CD4-positive, alpha-beta T cell (primary cell): ENCODE data around the gene PLXND1. TPM values are rescaled to one million over a fixed set of nuclear protein-coding genes. Genes with fewer than 3 reads are reported as not detected.

Experiments
- ATAC-seq: fragments of 200-7000 bp; cut with Tn5 transposase; one replicate; pipeline ENCODE4 v1.10.0; 2022; ENCODE audit warnings: mild to moderate bottlenecking; ENCODE audit not compliant: poor library complexity
- CTCF ChIA-PET: fragments of 350-600 bp; sonication (Branson Sonifier 250); formaldehyde crosslinking; loops from one replicate; lab custom pipeline; 2021; ENCODE audit warnings: antibody characterized with exemption, inconsistent platforms; lab: Charles Lee
- POLR2A ChIA-PET: fragments of 350-600 bp; sonication (Branson Sonifier 250); formaldehyde crosslinking; loops from one replicate; lab custom pipeline; 2021; ENCODE audit warnings: antibody characterized with exemption, inconsistent platforms; lab: Charles Lee
- DNase-seq, 14 experiments: peaks; one replicate each; pipeline ENCODE4 v3.0.0-alpha.2; 2013 to 2020; ENCODE audit warnings: mixed read lengths in 2 of 14
- H3K27ac ChIP-seq, 2 donors: one replicate each; pipeline versions ENCODE4 v1.5.1 to v1.7.0; 2013; ENCODE audit warnings: low read length in 2 of 2, low read depth in 1 of 2, mild to moderate bottlenecking in 1 of 2
- H3K27me3 ChIP-seq, 2 experiments: 1 replicate in 1 of 2; 2 replicates in 1 of 2; pipeline versions ENCODE4 v1.6.1 to v1.7.0; 2013; ENCODE audit warnings: low read length in 2 of 2, control low read depth in 1 of 2, mild to moderate bottlenecking in 1 of 2, moderate library complexity in 1 of 2; ENCODE audit not compliant: insufficient read depth in 2 of 2, control insufficient read depth in 1 of 2
- H3K36me3 ChIP-seq: one replicate; pipeline ENCODE4 v1.6.1; 2013; ENCODE audit warnings: low read length, control low read depth; ENCODE audit not compliant: insufficient read depth
- H3K4me1 ChIP-seq: one replicate; pipeline ENCODE4 v1.6.1; 2013; ENCODE audit warnings: low read length, control low read depth; ENCODE audit not compliant: insufficient read depth
- H3K4me3 ChIP-seq: one replicate; pipeline ENCODE4 v1.5.1; 2013; ENCODE audit warnings: mild to moderate bottlenecking, low read length, moderate library complexity
- H3K9me3 ChIP-seq, 2 experiments: 1 replicate in 1 of 2; 2 replicates in 1 of 2; pipeline versions ENCODE4 v1.6.1 to v1.7.0; 2013; ENCODE audit warnings: low read length in 2 of 2, mild to moderate bottlenecking in 2 of 2, control low read depth in 1 of 2, moderate library complexity in 1 of 2; ENCODE audit not compliant: control insufficient read depth in 1 of 2, insufficient read depth in 1 of 2
- H3K27ac Mint-ChIP-seq: one replicate; pipeline ENCODE4 v1.8.0; 2020; ENCODE audit warnings: mixed read lengths
- H3K27me3 Mint-ChIP-seq: one replicate; pipeline ENCODE4 v1.8.0; 2021; ENCODE audit warnings: mixed read lengths
- H3K36me3 Mint-ChIP-seq: one replicate; pipeline ENCODE4 v1.8.0; 2021; ENCODE audit warnings: low read depth, mixed read lengths
- H3K4me1 Mint-ChIP-seq: one replicate; pipeline ENCODE4 v1.8.0; 2021; ENCODE audit warnings: low read depth, mixed read lengths
- H3K4me3 Mint-ChIP-seq: one replicate; pipeline ENCODE4 v1.8.0; 2020; ENCODE audit warnings: mild to moderate bottlenecking, mixed read lengths
- H3K9me3 Mint-ChIP-seq: one replicate; pipeline ENCODE4 v1.8.0; 2020; ENCODE audit warnings: mixed read lengths
- intact Hi-C, 2 experiments: fragments of 100-400 bp; cut with DNase I in 1 of 2; cut with micrococcal nuclease in 1 of 2; formaldehyde crosslinking; loops; one replicate each; pipeline versions ENCODE4 v1.15.1 to v1.9.0; 2023 to 2025; cut with DNase I, micrococcal nuclease
- total RNA-seq, 174 experiments: library from RNA in 2 of 174; stranded (reverse) in 2 of 174; gene quantifications; one replicate each; pipeline ENCODE4 v1.2.3 and lab custom pipeline; 2021 to 2026
- TF ChIP-seq, protein P1 (sequence below): fragments of 200-600 bp; IDR thresholded peaks from one replicate; pipeline ENCODE4 v1.8.0; 2022; ENCODE audit warnings: antibody characterized with exemption, mild to moderate bottlenecking

PLXND1 gene
- total RNA-seq, 2 experiments from 2014 or later: 61.7 to 62.5 TPM

DNA sequence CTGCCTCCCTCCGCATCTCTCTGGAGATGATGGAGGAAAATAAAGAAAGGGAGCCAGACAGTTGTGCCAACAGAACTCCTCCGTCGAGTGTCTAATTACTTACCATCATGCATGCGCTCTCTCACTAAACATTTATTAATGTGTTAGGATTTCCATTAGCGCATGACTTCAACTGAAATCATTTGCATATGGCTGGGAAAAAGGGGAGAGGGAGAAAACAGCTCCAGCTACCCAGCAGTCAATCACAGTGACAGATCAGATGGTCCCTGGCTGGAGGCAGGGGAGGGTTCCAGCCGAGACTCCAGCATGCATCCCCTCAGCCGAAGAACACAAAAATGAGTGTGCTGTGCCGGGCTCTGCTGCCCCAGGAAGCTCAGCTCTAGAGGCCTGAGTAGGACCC is 84.9 kb downstream of the PLXND1 start:
- no peaks in the 10 kb centered on the region for H3K36me3 ChIP-seq
- H3K4me3 ChIP-seq: no peak overlapping the region
- Mint-ChIP-seq H3K27ac (no peak overlapping the region), H3K4me3 (no peak overlapping the region), H3K4me1 (no peaks in the 10 kb centered on the region), H3K36me3 (peaks cover 2% of the 10 kb centered on the region), H3K9me3 (no peaks in the 10 kb centered on the region), H3K27me3 (no peaks in the 10 kb centered on the region)
- CTCF ChIA-PET: no interaction called here
- intact Hi-C loops: no loop called here
- ATAC-seq (no peak), DNase-seq (no peak)
- no peak overlapping the region for H3K27ac ChIP-seq
- no peaks in the 10 kb centered on the region for H3K27me3 ChIP-seq
- no peaks in the 10 kb centered on the region for H3K4me1 ChIP-seq
- peaks cover 0 to 4% of the 10 kb centered on the region in 2 experiments for H3K9me3 ChIP-seq
- TF ChIP-seq, protein P1, sequence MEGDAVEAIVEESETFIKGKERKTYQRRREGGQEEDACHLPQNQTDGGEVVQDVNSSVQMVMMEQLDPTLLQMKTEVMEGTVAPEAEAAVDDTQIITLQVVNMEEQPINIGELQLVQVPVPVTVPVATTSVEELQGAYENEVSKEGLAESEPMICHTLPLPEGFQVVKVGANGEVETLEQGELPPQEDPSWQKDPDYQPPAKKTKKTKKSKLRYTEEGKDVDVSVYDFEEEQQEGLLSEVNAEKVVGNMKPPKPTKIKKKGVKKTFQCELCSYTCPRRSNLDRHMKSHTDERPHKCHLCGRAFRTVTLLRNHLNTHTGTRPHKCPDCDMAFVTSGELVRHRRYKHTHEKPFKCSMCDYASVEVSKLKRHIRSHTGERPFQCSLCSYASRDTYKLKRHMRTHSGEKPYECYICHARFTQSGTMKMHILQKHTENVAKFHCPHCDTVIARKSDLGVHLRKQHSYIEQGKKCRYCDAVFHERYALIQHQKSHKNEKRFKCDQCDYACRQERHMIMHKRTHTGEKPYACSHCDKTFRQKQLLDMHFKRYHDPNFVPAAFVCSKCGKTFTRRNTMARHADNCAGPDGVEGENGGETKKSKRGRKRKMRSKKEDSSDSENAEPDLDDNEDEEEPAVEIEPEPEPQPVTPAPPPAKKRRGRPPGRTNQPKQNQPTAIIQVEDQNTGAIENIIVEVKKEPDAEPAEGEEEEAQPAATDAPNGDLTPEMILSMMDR: no peak
- POLR2A ChIA-PET: no interaction called here

DNA sequence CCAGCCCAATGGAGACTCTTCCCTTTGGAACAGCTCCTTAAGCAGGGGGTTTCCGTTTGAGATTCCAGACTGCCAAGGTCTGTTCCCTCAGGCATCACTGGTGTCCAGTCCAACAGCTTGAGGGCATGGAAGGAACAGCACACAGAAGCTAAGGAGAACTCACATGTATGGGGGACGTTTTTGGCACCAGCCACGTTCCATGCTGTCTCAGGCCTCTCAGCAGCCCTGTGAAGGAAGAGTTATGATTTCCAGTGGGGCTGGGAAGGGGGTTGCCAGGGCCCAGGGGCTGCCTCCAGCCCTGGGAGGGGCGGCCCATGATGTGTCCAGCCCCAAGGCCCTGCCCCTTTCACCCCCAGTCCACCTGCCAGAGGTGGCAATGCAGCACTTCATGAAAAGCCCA is 85.5 kb downstream of the PLXND1 start:
- Mint-ChIP-seq H3K27ac (no peak overlapping the region), H3K4me1 (no peaks in the 10 kb centered on the region), H3K9me3 (no peaks in the 10 kb centered on the region), H3K4me3 (no peak overlapping the region), H3K27me3 (no peaks in the 10 kb centered on the region), H3K36me3 (peaks cover 4% of the 10 kb centered on the region)
- ATAC-seq (no peak), DNase-seq (no peak)
- ChIA-PET CTCF (no interaction called here), POLR2A (no interaction called here)
- TF ChIP-seq, protein P1: no peak
- intact Hi-C loops: no loop called here
- H3K4me3 ChIP-seq: no peak overlapping the region
- no peak overlapping the region for H3K27ac ChIP-seq
- H3K36me3 ChIP-seq: no peaks in the 10 kb centered on the region
- peaks cover 0 to 4% of the 10 kb centered on the region in 2 experiments for H3K9me3 ChIP-seq
- no peaks in the 10 kb centered on the region for H3K27me3 ChIP-seq
- H3K4me1 ChIP-seq: no peaks in the 10 kb centered on the region

DNA sequence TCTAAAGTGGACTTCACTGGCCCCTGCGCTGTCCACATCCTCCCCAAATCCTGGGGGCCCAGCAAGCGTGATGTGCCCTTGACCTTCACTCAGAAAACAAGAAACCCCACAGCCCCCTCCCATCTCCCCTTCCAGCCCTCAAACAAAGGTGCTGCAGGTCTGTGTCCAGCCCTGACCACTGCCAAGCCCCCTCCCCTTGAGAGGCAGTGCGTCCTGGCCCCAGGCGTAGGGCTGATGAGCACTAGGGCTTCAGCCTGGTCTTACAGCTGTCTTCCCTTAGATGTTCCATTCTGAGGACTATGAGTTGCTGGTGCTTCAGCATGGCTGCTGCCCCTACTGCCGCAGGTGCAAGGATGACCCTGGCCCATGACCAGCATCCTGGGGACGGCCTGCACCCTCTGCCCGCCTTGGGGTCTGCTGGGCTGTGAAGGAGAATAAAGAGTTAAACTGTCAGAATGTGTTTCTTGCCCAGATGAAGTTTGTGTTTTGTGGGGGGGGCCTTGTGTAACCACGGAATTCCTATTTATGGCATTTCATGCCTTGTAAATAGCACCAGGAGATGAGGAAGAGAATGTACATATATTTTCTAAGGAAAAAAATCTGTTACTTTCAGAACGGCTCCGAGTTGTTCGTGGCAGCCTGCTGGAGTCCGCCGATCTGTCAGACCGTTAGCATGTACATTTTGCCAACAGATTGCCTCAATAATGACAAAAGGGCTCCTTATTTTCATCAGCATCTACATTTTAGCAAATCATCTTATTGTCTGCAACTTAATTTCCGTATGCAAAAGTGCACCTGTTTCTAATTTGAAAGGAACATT is 86.4 kb downstream of the PLXND1 start:
- ATAC-seq: no peak
- Mint-ChIP-seq H3K9me3 (no peaks in the 10 kb centered on the region), H3K4me1 (no peaks in the 10 kb centered on the region), H3K27ac (no peak overlapping the region), H3K27me3 (no peaks in the 10 kb centered on the region), H3K36me3 (peaks cover 4% of the 10 kb centered on the region), H3K4me3 (no peak overlapping the region)
- Histone ChIP-seq H3K36me3 (no peaks in the 10 kb centered on the region), H3K27me3 (no peaks in the 10 kb centered on the region), H3K9me3 (peaks cover 0 to 4% of the 10 kb centered on the region in 2 experiments), H3K4me3 (no peak overlapping the region), H3K4me1 (no peaks in the 10 kb centered on the region), H3K27ac (no peak overlapping the region)
- TF ChIP-seq, protein P1: no peak
- no peak for DNase-seq
- ChIA-PET POLR2A (no interaction called here), CTCF (no interaction called here)
- intact Hi-C loops: no loop called here
